NCI-H146 treated with DMSO at 0.1 percent for 48 hours (cell line): ENCODE results near the gene EMILIN1.

Experiments used
- DNase-seq: peaks from one replicate; lab custom pipeline; 2025; ENCODE audit not compliant: unreplicated experiment; lab: John Stamatoyannopoulos, UW

The EMILIN1 gene

GRCh38 chr2:27078267-27079194 lies at the start of gene EMILIN1:
TSS of gene EMILIN1 (plus strand) at chr2:27078615. CDS start at chr2:27079066, 451 bp downstream.
- no peak for DNase-seq

GRCh38 chr2:27029051-27029450 lies 49.4 kb upstream of the EMILIN1 start:
- no peak for DNase-seq

GRCh38 chr2:27032495-27033252 lies 45.7 kb upstream of the EMILIN1 start, which contains the start of gene TMEM214:
TSS of gene TMEM214 (plus strand) at chr2:27032965. CDS start at chr2:27033016, 51 bp downstream.
- DNase-seq: peak; percentile 56

- DNase-seq: no peak
Measured at GRCh38 chr2:27033253-27033852, 45.1 kb upstream of the EMILIN1 start.

- no peak for DNase-seq
Measured at GRCh38 chr2:27038012-27038411, 40.4 kb upstream of the EMILIN1 start.

- DNase-seq: no peak
Measured at GRCh38 chr2:27038631-27039339, 39.6 kb upstream of the EMILIN1 start.

- DNase-seq: no peak
Measured at GRCh38 chr2:27039426-27039825, 39.0 kb upstream of the EMILIN1 start.

GRCh38 chr2:27039871-27040270 lies 38.5 kb upstream of the EMILIN1 start:
- no peak for DNase-seq

- no peak for DNase-seq
Measured at GRCh38 chr2:27040282-27040681, 38.1 kb upstream of the EMILIN1 start.

GRCh38 chr2:27041752-27042151 lies 36.7 kb upstream of the EMILIN1 start:
- DNase-seq: no peak

GRCh38 chr2:27042159-27042661 lies 36.2 kb upstream of the EMILIN1 start:
- DNase-seq: no peak

- DNase-seq: no peak
Measured at GRCh38 chr2:27042985-27043634, 35.3 kb upstream of the EMILIN1 start.

- DNase-seq: no peak
Measured at GRCh38 chr2:27049422-27050280, 28.8 kb upstream of the EMILIN1 start.

- DNase-seq: peak; percentile 95
Measured at GRCh38 chr2:27050281-27050995, 28.0 kb upstream of the EMILIN1 start.

GRCh38 chr2:27050996-27051901 lies 27.2 kb upstream of the EMILIN1 start, which contains the start of gene AGBL5:
TSS of gene AGBL5 (plus strand) at chr2:27051668. CDS start at chr2:27052959, 1,291 bp downstream.
- peak; percentile 82 for DNase-seq

GRCh38 chr2:27051902-27052645 lies 26.3 kb upstream of the EMILIN1 start:
- DNase-seq: no peak

GRCh38 chr2:27053321-27053720 lies 25.1 kb upstream of the EMILIN1 start:
- DNase-seq: no peak
